ENCODE results near the gene ZCRB1.

ZCRB1 gene

GRCh38 chr12:42277396-42278127 is 48.3 kb downstream of the ZCRB1 start:
- DNase-seq: no peak

GRCh38 chr12:42275499-42275898 is 50.4 kb downstream of the ZCRB1 start:
- DNase-seq: no peak

GRCh38 chr12:42273706-42274105 is 52.2 kb downstream of the ZCRB1 start:
- DNase-seq: no peak

GRCh38 chr12:42270596-42270995 is 55.3 kb downstream of the ZCRB1 start:
- DNase-seq: no peak

- no peak for DNase-seq
These were observed 58.3 kb downstream of the ZCRB1 start for GRCh38 chr12:42267413-42268190.

- DNase-seq: no peak
These were observed 59.2 kb downstream of the ZCRB1 start for GRCh38 chr12:42266579-42267230.

- no peak for DNase-seq
These were observed 63.6 kb downstream of the ZCRB1 start for GRCh38 chr12:42262271-42262670.

Data from stimulated activated CD4-positive, alpha-beta T cell treated with anti-CD3 and anti-CD28 coated beads, Interleukin-2, amount 100 ng/mL, for 48 hours (primary cell).